Activated CD8-positive, alpha-beta memory T cell treated with anti-CD3 and anti-CD28 coated beads, Interleukin-2, amount 50 U/mL, for 48 hours (primary cell): ENCODE measurements around the gene OSBPL9.
"Not testable (repeated sequence)": the region's sequence is repeated elsewhere in the genome, so short reads cannot be mapped to it uniquely, and the experiment has no call there.

ENCODE experiments used
- DNase-seq: peaks from one replicate; pipeline ENCODE4 v3.0.0-alpha.2; 2020

OSBPL9 gene

GRCh38 chr1:51616903-51617708 is at the start of gene OSBPL9:
TSS of gene OSBPL9 (plus strand) at chr1:51617092. CDS start at chr1:51617111, 19 bp downstream.
- peak; percentile 90 for DNase-seq

DNA sequence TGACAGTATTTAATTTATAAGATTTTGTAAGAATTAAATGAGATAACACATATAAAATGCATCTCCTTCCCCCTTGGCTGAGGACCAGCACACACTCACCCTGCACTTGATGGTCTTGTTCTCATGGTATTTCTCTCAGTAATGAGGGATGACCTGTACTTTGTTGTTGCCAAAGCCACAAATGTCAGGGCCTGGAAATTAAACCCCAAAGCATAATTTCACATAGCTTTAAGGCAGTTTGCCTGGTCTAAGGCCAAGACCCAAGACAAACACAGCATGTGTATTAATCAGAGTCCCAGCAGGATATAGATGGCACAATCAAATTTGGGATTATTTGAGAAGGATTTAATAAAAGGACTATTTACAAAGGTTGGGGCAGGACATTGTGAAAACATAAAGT is 49.2 kb upstream of the OSBPL9 start:
- DNase-seq, result no peak

DNA sequence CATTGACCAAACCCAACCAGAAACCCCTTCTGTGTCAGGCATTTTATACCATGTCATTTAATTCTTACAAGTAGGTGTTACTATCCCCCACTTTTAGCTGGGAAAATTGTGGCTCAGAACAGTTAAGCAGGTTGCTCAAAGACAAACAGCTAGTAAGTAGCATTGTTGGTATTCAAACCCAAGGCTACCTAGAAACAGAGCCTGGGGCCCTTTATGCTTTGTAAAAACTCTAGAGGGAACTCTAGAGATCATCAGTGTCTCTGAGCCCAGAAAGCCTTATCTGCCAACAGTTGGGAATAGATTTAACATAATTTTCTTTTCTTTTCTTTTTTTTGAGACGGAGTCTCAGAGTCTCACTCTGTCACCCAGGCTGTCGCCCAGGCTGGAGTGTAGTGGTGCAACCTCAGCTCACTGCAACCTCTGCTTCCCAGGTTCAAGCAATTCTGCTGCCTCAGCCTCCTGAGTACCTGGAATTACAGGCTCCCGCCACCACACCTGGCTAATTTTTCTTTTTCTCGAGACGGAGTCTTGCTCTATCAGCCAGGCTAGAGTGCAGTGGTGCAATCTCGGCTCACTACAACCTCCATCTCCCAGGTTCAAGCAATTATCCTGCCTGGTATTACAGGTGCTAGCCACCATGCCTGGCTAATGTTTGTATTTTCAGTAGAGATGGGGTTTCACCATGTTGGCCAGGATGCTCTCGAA is 48.5 kb upstream of the OSBPL9 start:
- no peak for DNase-seq

- no peak for DNase-seq
Measured at GRCh38 chr1:51569284-51570062, 47.4 kb upstream of the OSBPL9 start.

DNA sequence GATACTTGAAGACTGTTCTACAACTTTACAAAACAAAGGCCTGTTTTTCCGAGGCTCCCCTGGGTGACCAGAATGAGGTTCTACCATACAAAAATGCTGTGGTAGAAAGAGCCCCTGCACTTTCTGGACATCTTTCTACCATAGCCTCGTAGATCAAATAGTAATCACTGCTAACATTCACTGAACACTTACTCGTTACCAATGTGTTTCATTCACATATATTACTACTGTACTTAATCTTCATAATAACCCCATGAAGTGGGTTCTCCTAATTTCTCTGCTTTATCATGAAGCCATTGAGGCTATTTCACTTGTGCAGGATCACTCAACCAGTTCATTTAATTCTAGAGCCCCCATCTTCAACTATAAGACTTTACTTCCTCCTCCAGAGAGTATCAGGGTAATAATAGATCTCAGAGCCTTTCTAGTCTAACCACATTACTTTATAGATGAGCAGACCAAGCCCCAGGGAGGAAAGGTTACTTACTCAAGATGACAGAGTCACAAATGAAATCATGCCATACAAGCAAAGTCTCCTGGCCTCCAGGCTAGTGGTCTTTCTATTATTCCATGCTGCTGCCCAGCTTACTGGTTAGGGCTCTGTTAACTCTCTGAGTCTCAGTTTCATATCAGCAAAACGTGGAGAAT is 46.7 kb upstream of the OSBPL9 start:
- DNase-seq, result no peak

DNA sequence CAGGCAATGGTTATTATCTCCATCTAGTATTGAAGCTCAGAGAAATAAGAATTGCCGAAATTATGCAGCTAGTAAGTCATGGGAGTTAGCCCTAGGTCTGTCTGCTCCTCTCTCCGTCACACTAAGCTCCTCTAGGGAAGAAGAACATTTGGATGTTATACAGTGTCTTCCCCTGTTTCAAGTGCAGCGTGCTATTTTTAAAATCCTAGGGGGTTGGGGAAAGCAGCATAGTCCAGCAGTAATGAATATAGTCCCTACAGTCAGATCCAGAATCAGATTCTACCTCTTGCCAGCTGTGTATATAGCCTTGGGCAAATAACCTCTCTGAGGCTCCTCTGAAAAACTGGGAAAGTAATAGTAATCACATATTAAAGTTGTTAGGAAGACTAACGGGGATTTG is 44.5 kb upstream of the OSBPL9 start:
- DNase-seq, result no peak

- DNase-seq, result no peak
Measured at GRCh38 chr1:51574796-51575195, 42.1 kb upstream of the OSBPL9 start.

DNA sequence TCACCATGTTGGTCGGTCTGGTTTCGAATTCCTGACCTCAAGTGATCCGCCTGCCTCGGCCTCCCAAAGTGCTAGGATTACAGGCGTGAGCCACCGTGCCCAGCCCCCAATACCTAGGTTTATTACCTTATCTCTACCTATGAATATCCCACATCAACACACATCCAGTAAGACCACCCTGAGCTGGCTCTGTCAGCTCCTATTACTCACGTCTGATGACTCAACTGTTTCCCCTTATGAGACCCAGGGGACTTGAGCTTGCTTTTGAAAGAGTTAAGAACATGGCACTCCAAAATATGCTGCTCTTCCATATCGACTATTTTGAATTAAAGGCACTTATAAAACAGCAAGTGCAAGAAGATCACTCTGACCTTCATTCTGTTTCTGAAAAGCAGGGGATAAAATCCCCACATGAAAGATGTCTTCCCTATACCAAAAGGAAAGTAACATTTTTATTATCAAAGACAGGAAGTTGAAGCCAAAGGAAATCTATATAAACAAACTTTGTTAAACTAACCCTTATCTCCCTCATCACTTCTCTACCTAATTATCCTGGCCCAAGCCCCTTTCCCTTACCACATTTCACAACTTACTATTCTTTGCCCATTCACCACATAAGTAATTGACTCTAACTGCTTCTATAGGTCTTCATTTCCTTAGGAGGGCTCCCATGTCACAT is 41.3 kb upstream of the OSBPL9 start:
- no peak for DNase-seq

GRCh38 chr1:51576085-51576444 is 40.8 kb upstream of the OSBPL9 start:
- DNase-seq, result no peak

DNA sequence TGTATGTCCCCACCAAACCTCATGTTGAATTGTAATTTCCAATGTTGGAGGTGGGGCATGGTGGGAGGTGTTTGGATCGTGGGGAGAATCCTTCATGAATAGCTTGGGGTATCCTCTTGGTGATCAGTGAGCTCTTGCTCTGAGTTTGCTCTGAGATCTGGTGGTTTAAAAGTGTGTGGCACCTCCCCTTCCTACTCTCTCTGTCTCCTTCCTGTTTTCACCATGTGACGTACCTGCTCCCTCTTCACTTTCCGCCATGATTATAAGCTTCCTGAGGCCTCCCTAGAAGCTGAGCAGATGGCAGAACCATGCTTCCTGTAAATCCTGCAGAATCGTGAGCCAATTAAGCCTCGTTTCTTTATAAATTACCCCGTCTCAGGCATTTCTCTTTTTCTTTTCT is 40.0 kb upstream of the OSBPL9 start:
- no peak for DNase-seq

GRCh38 chr1:51578383-51579109 is 38.3 kb upstream of the OSBPL9 start:
- DNase-seq, result no peak

DNA sequence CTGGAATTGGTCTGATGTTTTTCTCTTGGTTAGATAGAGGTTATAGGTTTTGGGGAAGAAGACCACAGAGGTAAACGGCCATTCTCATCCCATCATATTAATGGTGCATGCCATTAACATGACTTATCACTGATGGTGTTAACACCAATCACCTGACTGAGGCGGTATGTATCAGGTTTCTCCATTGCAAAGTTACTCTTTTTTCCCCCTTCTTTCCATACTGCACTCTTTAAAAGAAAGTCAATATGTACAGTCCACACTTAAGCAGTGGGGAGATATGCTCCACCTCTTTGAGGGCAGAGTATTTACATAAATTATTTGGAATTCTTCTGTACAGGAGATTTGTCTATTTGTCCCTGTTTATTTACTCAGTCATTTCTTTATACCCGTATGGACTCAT is 35.7 kb upstream of the OSBPL9 start:
- DNase-seq, result no peak

DNA sequence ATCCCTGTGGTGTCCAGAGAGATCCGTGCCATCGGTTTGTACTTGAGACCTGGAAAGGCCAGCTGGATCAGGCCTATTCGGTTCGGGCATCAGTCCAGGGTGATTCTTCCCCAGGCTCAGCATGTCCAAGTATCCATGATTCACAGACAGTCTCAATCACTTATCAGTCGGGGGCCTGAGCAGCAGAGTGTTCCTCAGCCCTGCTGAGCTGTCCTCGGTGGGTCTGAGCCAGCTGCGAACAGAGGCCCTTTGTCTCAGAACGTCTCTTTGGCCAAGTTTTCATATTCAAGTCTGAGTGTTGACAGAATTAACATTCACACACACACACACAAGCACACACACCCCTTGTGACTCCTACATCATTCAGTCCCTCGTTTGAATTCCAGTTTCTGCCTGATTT is 33.4 kb upstream of the OSBPL9 start:
- no peak for DNase-seq

DNA sequence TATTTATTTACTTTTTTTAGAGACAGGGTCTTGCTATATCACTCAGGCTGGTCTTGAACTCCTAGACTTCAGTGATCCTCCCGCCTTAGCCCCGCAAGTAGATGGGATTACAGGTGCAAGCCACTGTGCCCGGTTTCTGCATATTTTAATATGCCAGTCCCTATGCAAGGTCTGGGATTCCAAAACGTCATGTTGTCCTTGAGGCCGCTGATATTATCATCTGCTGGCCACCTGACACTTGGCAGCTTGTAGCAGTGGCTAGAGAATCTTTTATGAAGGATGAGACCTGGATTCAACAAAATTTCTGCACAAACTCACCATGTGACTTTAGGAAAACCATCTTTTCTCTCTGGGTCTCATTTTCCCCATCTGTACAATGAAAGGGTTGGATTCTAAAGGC is 32.9 kb upstream of the OSBPL9 start:
- DNase-seq, result no peak

GRCh38 chr1:51592711-51593110 is 24.2 kb upstream of the OSBPL9 start:
- DNase-seq, result no peak

DNA sequence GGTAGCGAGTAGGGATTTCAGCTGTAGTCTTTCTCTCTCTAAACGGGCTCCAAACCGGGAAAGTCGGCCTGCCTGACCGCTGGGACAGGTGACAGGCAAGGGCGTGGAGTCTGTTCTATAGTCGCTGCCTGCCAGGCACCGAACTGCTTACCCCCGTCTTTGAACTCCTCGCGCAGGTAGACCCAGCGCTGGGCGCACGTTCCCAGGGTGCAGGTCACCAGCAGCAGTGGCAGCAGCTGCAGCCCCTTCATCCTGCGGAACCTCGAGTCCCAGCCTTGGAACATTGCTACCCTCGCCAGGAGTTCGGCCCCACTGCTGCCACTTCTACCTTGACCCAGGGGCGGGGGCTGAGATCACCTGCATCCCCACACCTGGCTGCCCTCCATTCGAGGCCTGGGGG is 22.2 kb upstream of the OSBPL9 start:
- DNase-seq, result no peak

DNA sequence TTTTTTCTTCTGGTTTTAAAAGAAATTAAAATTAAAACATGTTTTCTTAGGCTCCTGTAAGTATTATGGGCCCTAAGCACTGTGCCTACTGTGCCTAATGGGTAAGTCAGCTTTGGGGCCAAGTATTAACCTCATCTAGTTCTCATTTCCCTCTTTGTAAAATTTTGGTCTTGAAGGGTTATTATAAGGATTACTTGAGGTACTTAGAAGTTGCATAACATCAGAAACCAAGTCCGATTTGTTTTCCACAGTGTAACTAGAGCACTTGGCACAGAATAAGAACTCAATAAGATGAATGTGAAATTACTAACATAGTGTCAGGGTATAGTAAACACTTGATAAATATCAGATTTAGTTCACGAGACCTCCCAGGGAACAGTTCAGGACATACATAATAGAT is 16.4 kb upstream of the OSBPL9 start:
- no peak for DNase-seq

DNA sequence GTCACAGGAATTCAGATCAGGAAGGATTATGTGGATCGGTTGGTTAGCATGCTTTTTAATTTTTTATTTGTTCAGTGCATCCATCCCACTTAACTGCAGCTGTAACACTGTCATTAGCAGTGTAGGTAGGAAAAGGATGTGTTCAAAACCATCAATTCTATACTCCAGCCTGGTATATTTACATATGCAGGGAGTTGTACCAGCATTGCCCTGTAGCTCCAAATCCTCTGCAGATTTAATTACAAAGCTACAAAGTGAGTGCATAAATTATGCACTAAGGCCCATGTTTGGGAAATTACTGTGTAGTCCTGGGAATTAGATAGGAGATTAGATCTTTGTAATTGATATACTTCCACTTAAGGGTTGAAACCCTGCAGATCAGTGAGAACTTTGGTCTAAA is 15.9 kb upstream of the OSBPL9 start:
- DNase-seq, result no peak

GRCh38 chr1:51605961-51606723 is 10.8 kb upstream of the OSBPL9 start:
- DNase-seq, result no peak

DNA sequence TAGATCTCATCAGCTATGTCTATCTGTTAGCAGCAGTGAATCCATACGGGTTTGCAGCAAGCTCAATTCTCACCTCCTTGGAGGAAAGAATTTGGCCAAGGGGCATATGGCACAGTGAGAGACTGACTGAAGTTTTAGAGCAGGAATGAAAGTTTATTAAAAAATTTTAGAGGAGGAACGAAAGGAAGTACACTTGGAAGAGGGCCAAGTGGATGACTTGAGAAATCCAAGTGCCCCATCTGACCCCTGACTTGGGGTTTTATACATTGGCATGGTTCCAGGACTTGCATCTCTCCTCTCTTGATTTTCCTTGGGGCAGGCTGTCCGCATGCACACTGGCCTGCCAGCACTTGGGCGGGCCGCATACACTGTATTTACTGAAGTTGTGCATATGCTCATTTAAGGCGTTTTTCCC is 9.2 kb upstream of the OSBPL9 start:
- DNase-seq, result no peak

GRCh38 chr1:51610104-51610503 is 6.8 kb upstream of the OSBPL9 start:
- not testable (repeated sequence) for DNase-seq
